Parathyroid adenoma (tissue), 2 donors: ENCODE data around the gene PAFAH1B2.

ENCODE experiments used
- H2AFZ ChIP-seq: fragments of 300-600 bp; sonication (generic); one replicate; pipeline ENCODE4 v1.7.0; 2017; ENCODE audit warnings: antibody characterized with exemption, mild to moderate bottlenecking
- H3K27ac ChIP-seq: fragments of 300-600 bp; sonication (generic); one replicate; pipeline ENCODE4 v1.7.0; 2017
- H3K27me3 ChIP-seq: fragments of 300-600 bp; sonication (generic); one replicate; pipeline ENCODE4 v1.7.0; 2017; ENCODE audit warnings: low read length; ENCODE audit not compliant: control insufficient read depth, insufficient read depth
- H3K36me3 ChIP-seq: fragments of 300-600 bp; sonication (generic); one replicate; pipeline ENCODE4 v1.7.0; 2017; ENCODE audit warnings: low read length; ENCODE audit not compliant: control insufficient read depth, insufficient read depth
- H3K4me1 ChIP-seq: fragments of 300-600 bp; sonication (generic); one replicate; pipeline ENCODE4 v1.7.0; 2017; ENCODE audit warnings: control low read depth
- H3K4me2 ChIP-seq: fragments of 300-600 bp; sonication (generic); one replicate; pipeline ENCODE4 v1.7.0; 2017; ENCODE audit warnings: low read length
- H3K4me3 ChIP-seq: fragments of 300-600 bp; sonication (generic); one replicate; pipeline ENCODE4 v1.7.0; 2017; ENCODE audit warnings: low read depth, low read length
- H3K79me2 ChIP-seq: fragments of 300-600 bp; sonication (generic); one replicate; pipeline ENCODE4 v1.7.0; 2017; ENCODE audit warnings: control low read depth
- H3K9ac ChIP-seq: fragments of 300-600 bp; sonication (generic); one replicate; pipeline ENCODE4 v1.7.0; 2017; ENCODE audit warnings: mild to moderate bottlenecking
- H3K9me3 ChIP-seq: fragments of 300-600 bp; sonication (generic); one replicate; pipeline ENCODE4 v1.7.0; 2017; ENCODE audit warnings: low read length; ENCODE audit not compliant: control insufficient read depth
- CTCF ChIP-seq: fragments of 300-600 bp; sonication (generic); IDR thresholded peaks from one replicate; pipeline ENCODE4 v1.7.0; 2017; ENCODE audit warnings: antibody characterized with exemption, mild to moderate bottlenecking
- donor health status: primary hyperparathyroidism.

PAFAH1B2 gene

GRCh38 chr11:117175104-117175503, 31.0 kb downstream of the PAFAH1B2 start:
- Histone ChIP-seq H3K27ac (no peak overlapping the region), H3K79me2 (no peaks in the 10 kb centered on the region), H3K27me3 (no peaks in the 10 kb centered on the region), H3K9me3 (no peaks in the 10 kb centered on the region), H3K4me1 (peaks cover 6% of the 10 kb centered on the region), H3K4me3 (no peak overlapping the region), H3K4me2 (no peak overlapping the region), H3K36me3 (no peaks in the 10 kb centered on the region), H2AFZ (no peak overlapping the region), H3K9ac (no peak overlapping the region)
- no peak for TF ChIP-seq CTCF

- Histone ChIP-seq H3K9me3 (no peaks in the 10 kb centered on the region), H3K4me1 (peaks cover 12% of the 10 kb centered on the region), H3K9ac (no peak overlapping the region), H2AFZ (no peak overlapping the region), H3K79me2 (no peaks in the 10 kb centered on the region), H3K36me3 (no peaks in the 10 kb centered on the region), H3K4me2 (no peak overlapping the region), H3K27ac (no peak overlapping the region), H3K4me3 (no peak overlapping the region), H3K27me3 (no peaks in the 10 kb centered on the region)
- TF ChIP-seq CTCF = no peak
Observed at GRCh38 chr11:117175781-117176180, 31.7 kb downstream of the PAFAH1B2 start.

GRCh38 chr11:117176186-117176585, 32.1 kb downstream of the PAFAH1B2 start:
- no peak overlapping the region for H3K4me2 ChIP-seq
- H3K4me1 ChIP-seq = peaks cover 15% of the 10 kb centered on the region
- no peaks in the 10 kb centered on the region for H3K79me2 ChIP-seq
- no peak for TF ChIP-seq CTCF
- H3K36me3 ChIP-seq = no peaks in the 10 kb centered on the region
- H3K4me3 ChIP-seq = no peak overlapping the region
- H3K27me3 ChIP-seq = no peaks in the 10 kb centered on the region
- no peak overlapping the region for H3K9ac ChIP-seq
- H3K27ac ChIP-seq = no peak overlapping the region
- no peak overlapping the region for H2AFZ ChIP-seq
- no peaks in the 10 kb centered on the region for H3K9me3 ChIP-seq

GRCh38 chr11:117177534-117178209, 33.6 kb downstream of the PAFAH1B2 start:
- H3K4me3 ChIP-seq = peak overlapping the region; percentile 38
- H3K9me3 ChIP-seq = no peaks in the 10 kb centered on the region
- H3K4me1 ChIP-seq = peaks cover 15% of the 10 kb centered on the region
- peak overlapping the region; percentile 80 for H2AFZ ChIP-seq
- H3K79me2 ChIP-seq = no peaks in the 10 kb centered on the region
- no peak for TF ChIP-seq CTCF
- no peak overlapping the region for H3K27ac ChIP-seq
- no peaks in the 10 kb centered on the region for H3K36me3 ChIP-seq
- H3K27me3 ChIP-seq = no peaks in the 10 kb centered on the region
- H3K9ac ChIP-seq = no peak overlapping the region
- peak overlapping the region; percentile 44 for H3K4me2 ChIP-seq
